Keratinocyte (primary cell): ENCODE measurements around the gene DDX49.

ENCODE experiments used
- EZH2 ChIP-seq: IDR thresholded peaks from one replicate; pipeline ENCODE4 v1.6.1; 2012; ENCODE audit warnings: inconsistent platforms, mild to moderate bottlenecking, low read length, moderate library complexity
- TF ChIP-seq, protein P1 (sequence below), 3 experiments: IDR thresholded peaks in 1 of 3; conservative IDR thresholded peaks in 1 of 3; optimal IDR thresholded peaks in 1 of 3; 2 replicates in 2 of 3; 3 replicates in 1 of 3; pipeline versions ENCODE3 to v1.5.1; 2011; ENCODE audit warnings: low read length in 3 of 3, mild to moderate bottlenecking in 3 of 3, moderate library complexity in 2 of 3, control low read depth in 1 of 3, inconsistent platforms in 1 of 3; ENCODE audit not compliant: insufficient read depth in 2 of 3; ENCODE audit errors: extremely low read depth in 1 of 3

DNA sequence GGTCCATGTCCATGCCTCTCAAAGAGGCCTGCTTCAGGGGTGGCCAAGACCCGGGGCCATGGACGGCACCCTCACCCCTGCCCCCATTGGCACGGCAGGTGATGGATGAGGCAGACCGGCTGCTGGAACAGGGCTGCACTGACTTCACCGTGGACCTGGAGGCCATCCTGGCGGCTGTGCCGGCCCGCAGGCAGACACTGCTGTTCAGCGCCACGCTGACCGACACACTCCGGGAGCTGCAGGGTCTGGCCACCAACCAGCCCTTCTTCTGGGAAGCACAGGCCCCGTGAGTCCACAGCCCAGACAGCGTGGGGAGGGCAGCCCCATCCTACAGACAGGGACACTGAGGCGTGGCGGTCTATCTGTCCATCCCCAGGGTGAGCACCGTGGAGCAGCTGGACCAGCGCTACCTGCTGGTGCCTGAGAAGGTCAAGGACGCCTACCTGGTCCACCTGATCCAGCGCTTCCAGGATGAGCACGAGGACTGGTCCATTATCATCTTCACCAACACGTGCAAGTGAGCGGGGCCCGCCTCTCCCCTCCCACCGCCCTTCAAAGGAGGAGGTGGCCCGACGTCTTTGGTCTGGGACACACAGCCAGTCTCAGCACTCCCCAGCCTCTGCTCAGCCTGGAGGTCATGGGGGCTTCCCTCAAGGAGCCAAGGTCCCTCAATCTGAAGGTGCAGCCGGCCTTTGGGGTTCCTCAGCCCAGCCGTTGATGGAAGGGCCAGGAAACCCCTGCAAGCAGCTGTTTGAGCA, 2.9 kb downstream of the DDX49 start:
- no peak for TF ChIP-seq EZH2
- TF ChIP-seq, protein P1, sequence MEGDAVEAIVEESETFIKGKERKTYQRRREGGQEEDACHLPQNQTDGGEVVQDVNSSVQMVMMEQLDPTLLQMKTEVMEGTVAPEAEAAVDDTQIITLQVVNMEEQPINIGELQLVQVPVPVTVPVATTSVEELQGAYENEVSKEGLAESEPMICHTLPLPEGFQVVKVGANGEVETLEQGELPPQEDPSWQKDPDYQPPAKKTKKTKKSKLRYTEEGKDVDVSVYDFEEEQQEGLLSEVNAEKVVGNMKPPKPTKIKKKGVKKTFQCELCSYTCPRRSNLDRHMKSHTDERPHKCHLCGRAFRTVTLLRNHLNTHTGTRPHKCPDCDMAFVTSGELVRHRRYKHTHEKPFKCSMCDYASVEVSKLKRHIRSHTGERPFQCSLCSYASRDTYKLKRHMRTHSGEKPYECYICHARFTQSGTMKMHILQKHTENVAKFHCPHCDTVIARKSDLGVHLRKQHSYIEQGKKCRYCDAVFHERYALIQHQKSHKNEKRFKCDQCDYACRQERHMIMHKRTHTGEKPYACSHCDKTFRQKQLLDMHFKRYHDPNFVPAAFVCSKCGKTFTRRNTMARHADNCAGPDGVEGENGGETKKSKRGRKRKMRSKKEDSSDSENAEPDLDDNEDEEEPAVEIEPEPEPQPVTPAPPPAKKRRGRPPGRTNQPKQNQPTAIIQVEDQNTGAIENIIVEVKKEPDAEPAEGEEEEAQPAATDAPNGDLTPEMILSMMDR (optimal IDR thresholded peaks at IDR 0.05 in 1 of 3, IDR thresholded peaks at IDR 0.05 in 1 of 3, conservative IDR thresholded peaks at IDR 0.05 in 1 of 3; ENCODE audit: extremely low read depth in 1 of 3, insufficient read depth in 2 of 3, low read length in 3 of 3) = no peak
